ENCODE results near the gene BICDL1.
"Not testable (repeated sequence)": the region's sequence is repeated elsewhere in the genome, so short reads cannot be mapped to it uniquely, and the experiment has no call there.

The BICDL1 gene

DNA sequence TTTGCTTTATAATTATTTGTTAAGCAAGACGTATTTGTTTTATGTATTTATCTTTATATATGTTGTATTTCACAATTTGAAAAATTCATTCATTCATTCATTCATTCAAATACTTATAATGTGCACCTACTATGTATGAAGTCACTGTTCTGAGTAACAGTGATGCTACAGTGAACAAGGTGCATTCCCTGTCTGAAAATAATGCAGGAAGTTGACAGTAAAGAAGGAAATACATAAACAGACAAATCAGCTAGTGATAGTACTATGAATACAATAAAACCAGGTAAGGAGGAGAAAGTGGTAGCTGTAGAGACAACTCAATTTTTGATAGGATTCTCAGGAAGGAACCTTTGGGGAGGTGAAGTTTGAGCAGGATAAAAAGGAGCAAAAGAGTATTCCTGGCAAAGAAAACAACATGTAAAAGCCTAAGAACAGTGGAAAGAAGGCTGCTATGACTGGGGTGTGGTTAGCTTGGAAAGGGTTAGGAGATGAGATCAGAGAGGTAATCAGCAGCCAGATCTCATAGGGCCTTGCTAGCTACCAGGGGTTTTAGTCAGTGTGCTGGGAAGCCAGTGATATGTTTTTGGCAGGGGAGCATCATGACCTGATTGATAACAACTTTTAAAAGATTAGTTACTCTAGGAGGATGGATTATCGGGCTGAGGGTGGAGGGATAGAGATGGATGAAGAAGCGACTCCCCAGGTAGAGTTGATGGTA lies 17.4 kb downstream of the BICDL1 start:
- DNase-seq, result no peak

DNA sequence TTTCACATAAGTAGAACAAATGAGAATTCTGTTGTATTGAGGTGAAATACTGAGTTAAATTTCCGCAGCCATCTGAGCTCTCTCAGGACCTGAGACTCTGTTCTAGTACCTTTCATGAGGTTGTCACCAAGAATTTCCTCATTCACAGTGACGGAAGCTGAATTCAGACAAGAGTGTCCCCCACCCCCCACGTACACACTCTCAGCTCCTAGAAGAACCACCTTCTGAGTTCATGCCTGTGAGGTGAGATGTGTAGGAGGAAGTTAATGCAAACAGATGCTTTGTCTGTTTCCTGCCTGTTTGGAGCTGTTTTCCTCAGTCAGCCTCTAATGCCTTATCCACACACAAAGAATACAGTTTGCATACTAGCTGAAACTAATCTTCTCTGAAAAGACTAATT lies 18.2 kb downstream of the BICDL1 start:
- no peak for DNase-seq

GRCh38 chr12:120010661-120011230 lies 21.7 kb downstream of the BICDL1 start:
- DNase-seq, result no peak

- no peak for DNase-seq
These were observed 23.1 kb downstream of the BICDL1 start for GRCh38 chr12:120012067-120012621.

DNA sequence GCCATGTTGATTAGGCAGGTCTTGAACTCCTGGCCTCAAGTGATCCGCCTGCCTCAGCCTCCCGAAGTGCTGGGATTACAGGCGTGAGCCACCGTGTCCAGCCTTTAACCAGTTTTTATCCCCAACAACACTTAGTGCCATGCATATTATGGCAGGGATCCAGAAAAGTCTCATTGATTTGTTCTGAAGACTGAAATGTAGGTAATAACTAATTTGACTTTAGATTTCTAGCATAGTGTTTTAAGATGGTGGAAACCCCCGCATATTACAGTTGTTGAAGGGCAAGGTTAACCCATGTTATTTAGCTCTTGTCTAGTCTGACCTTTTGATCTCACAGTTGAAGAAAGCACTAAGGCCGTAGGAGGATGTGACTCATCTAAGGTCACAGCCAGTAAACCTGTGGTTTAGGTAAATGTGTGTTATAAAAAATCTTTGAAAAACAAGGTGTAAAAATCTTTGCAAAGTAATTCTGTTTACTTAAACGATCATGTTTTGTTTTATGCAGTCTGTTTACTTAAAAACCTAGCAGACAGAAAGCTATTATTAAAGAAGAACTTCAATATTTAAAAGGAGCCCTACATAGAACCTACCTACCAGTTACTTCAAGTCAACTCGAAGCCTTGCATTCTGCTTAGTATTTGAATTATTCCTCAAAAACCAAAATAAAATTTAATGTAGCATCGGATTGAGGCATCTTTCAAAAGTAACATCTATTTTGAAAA lies 24.8 kb downstream of the BICDL1 start:
- DNase-seq, result no peak

- DNase-seq, result not testable (repeated sequence)
These were observed 25.3 kb downstream of the BICDL1 start for GRCh38 chr12:120014381-120014735.

DNA sequence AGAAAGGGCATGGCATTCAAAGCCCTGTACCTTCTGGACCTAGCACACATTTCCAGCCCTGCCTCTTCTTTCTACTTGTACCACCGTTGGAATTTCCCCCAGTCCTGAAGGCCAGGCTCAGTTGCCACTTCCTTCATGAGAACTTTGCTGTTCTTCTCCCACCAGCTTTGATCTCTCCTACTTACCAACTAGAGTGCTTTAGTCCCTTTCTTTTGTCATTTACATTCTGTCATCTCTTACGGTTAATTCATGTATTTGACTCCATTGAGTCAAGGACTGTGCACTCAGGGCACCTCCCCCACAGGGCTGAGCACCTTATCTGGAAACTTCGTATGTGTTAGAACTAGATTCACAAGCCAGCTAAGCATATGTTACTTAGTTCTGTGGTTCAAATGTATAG lies 26.3 kb downstream of the BICDL1 start:
- no peak for DNase-seq

DNA sequence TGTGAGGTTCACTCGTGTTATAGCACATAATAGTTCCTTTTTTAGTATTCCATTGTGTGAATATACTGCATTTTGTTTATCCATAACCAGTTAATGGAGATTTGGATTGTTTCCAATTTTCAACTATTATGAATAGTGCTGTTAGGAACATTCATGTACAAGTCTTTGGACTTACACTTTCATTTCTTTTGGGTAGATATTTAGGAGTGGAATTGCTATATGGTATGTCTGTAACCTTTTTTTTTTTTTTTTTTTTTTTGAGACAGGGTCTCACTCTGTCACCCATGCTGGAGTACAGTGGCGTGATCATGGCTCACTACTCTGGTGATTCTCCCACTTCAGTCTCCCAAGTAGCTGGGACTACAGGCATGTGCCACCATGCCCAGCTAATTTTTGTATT lies 27.2 kb downstream of the BICDL1 start:
- not testable (repeated sequence) for DNase-seq

DNA sequence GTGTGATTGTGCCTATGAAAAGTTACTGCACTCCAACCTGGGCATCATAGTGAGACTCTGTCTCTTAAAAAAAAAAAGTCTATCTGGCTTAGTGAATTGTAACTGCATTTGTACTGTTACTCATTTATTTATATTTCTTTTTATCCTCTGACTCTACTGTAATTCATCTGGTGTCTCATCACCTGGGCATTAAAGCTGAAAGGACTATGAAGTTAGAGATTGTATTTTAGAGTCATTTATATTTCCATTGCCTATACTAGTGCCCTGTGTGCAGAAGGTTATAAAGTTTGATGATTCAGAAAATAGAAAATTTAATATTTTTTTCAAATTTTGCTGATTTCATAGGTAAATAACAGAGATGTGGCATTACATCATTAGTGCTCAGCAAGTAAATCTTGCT lies 30.2 kb downstream of the BICDL1 start:
- DNase-seq, result no peak

- no peak for DNase-seq
These were observed 30.9 kb downstream of the BICDL1 start for GRCh38 chr12:120019938-120020337.

DNA sequence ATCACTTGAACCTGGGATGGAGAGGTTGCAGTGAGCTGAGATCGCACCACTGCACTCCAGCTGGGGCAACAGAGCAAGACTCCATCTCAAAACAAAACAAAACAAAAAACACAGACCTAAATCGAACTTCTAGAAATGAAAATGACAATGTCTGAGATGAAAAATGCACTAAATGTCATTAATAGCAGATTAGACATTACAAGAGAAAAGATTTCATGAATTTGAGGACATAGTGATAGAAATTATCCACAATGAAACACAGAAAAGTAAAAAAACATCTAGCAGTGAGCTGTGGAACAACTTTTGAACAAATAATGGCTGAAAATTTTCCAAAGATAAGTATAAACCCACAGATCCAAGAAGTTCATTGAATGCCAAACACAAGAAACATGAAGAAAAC lies 35.2 kb downstream of the BICDL1 start:
- DNase-seq, result no peak

GRCh38 chr12:120025640-120026039 lies 36.6 kb downstream of the BICDL1 start:
- no peak for DNase-seq

- DNase-seq, result no peak
These were observed 43.2 kb downstream of the BICDL1 start for GRCh38 chr12:120032242-120032641.

DNA sequence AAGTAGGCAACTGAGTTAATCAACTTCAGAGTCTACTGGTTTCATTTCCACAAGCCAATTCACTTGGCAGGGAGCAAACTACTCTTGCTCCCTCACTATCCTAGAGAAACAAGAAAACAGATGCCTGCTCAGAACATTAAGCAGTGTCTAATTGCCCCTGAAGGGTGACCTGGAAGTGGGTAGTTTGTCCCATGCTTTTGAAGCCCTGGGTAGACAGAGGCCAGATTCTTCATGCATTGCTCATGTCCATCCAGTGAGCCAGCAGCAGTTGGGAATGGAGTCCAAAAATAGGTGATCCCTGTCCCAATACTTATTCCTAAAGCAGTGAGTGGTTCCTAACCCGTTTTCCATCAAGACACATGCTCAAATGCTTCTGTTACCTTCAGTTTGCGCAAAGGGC lies 48.8 kb downstream of the BICDL1 start:
- DNase-seq, result no peak

- no peak for DNase-seq
These were observed 50.7 kb downstream of the BICDL1 start for GRCh38 chr12:120039711-120040110.

GRCh38 chr12:120041386-120042231 lies 52.6 kb downstream of the BICDL1 start:
- DNase-seq, result no peak

- DNase-seq, result not testable (repeated sequence)
These were observed 56.3 kb downstream of the BICDL1 start for GRCh38 chr12:120045367-120045766.

- no peak for DNase-seq
These were observed 58.0 kb downstream of the BICDL1 start for GRCh38 chr12:120047072-120047471.

DNA sequence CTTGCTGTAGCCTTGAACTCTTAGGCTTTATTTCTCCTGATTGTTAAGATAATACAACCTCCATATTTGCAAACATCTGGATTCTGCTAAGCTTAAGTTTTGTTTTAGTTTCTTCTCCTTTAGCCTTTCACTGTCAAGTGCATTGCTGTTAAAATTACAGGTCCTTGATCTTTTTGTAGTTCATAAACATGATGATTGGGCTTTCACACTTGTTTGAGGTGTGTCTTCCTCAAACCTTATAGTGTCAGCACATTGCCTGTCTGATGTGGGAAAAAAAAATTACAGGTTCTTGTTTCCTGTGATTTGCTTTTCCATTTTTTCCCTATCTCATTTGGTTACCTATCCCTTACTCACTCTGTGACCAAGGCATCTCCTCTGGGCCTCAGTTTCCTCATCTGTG lies 59.2 kb downstream of the BICDL1 start:
- DNase-seq, result no peak

DNA sequence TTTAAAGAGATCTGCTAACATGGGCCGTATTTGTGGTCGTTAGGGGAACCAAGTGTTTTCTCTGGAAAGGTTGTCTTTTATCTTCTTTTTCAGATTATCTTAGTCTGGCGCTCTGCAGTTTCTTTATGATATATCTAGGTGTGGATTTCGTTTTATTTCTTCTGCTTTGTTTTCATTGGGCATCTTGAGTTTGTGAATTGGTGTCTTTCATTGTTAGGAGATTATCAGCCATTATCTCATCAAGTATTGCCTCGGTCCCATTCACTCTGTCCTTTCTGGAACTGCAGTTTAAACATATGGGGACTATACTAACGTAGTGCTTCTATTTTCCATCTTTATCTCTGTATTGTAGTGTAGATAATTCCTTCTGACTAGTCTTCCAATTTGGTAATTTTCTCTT lies 60.4 kb downstream of the BICDL1 start:
- DNase-seq, result no peak

GRCh38 chr12:120051535-120051934 lies 62.5 kb downstream of the BICDL1 start:
- no peak for DNase-seq

DNA sequence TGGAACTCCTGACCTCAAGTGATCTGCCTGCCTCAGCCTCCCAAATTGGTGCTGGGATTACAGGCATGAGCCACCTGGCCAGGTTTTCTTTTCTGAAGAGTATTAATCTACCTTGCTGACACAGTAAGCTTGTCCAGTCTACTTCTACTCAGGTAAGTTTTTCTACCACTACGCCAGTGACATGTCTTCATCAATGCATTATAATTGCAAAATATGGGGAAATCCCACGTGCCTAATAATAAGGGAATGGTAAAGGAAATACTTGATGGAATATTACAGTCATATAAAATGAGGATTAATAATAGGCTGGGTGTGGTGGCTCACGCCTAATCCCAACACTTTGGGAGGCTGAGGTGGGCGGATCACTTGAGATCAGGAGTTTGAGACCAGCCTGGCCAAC lies 65.3 kb downstream of the BICDL1 start:
- DNase-seq, result no peak
